OCI-LY1 (cell line): Measurements from ENCODE around the gene AIP.

Experiments used
- H2AFZ ChIP-seq: fragments of 200-600 bp; sonication (generic), shearing (Covaris generic); 2 replicates; pipeline ENCODE4 v1.6.0; 2014; ENCODE audit warnings: antibody characterized with exemption, mild to moderate bottlenecking, low read length
- H3F3A ChIP-seq: fragments of 200-600 bp; sonication (generic), shearing (Covaris generic); 2 replicates; pipeline ENCODE4 v1.6.0; 2014; ENCODE audit warnings: mild to moderate bottlenecking, antibody characterized with exemption, low read length, moderate library complexity; ENCODE audit not compliant: insufficient read depth
- H3K27ac ChIP-seq: fragments of 200-600 bp; sonication (generic); 2 replicates; pipeline ENCODE4 v1.5.1; 2014; ENCODE audit warnings: low read length, mixed run types, mild to moderate bottlenecking, low read depth; ENCODE audit not compliant: poor library complexity, severe bottlenecking
- H3K27me3 ChIP-seq: fragments of 200-600 bp; sonication (generic); 2 replicates; pipeline ENCODE4 v1.6.0; 2014; ENCODE audit warnings: antibody characterized with exemption, mild to moderate bottlenecking, low read length, moderate library complexity; ENCODE audit not compliant: insufficient read depth
- H3K36me3 ChIP-seq: fragments of 200-600 bp; sonication (generic); 2 replicates; pipeline ENCODE4 v1.6.1; 2014; ENCODE audit warnings: mild to moderate bottlenecking, antibody characterized with exemption, low read length, moderate library complexity, mixed read lengths; ENCODE audit not compliant: insufficient read depth
- H3K4me1 ChIP-seq: fragments of 200-600 bp; sonication (generic); 2 replicates; pipeline ENCODE4 v1.5.1; 2014; ENCODE audit warnings: mild to moderate bottlenecking, low read length, moderate library complexity; ENCODE audit not compliant: insufficient read depth, severe bottlenecking
- H3K4me2 ChIP-seq: fragments of 200-600 bp; sonication (generic), shearing (Covaris generic); 2 replicates; pipeline ENCODE4 v1.6.1; 2014; ENCODE audit warnings: low read length
- H3K4me3 ChIP-seq: fragments of 200-600 bp; sonication (generic); 2 replicates; pipeline ENCODE4 v1.5.1; 2014; ENCODE audit warnings: low read length, low read depth, mild to moderate bottlenecking, mixed read lengths; ENCODE audit not compliant: poor library complexity, severe bottlenecking
- H3K79me2 ChIP-seq: fragments of 200-600 bp; shearing (Covaris generic); 2 replicates; pipeline ENCODE4 v1.6.1; 2016; ENCODE audit warnings: mixed run types, low read length, mixed read lengths; ENCODE audit not compliant: insufficient read depth
- H3K9ac ChIP-seq: fragments of 200-600 bp; sonication (generic), shearing (Covaris generic); 2 replicates; pipeline ENCODE4 v1.6.1; 2014; ENCODE audit warnings: mild to moderate bottlenecking, low read length, mixed read lengths
- H3K9me2 ChIP-seq: fragments of 200-600 bp; sonication (generic), shearing (Covaris generic); 2 replicates; pipeline ENCODE4 v1.6.1; 2014; ENCODE audit warnings: low read depth, mild to moderate bottlenecking, low read length, mixed read lengths
- H3K9me3 ChIP-seq: fragments of 200-600 bp; shearing (Covaris generic); 2 replicates; pipeline ENCODE4 v1.6.1; 2014; ENCODE audit warnings: low read length, mixed read lengths
- H4K20me1 ChIP-seq: fragments of 200-600 bp; sonication (generic), shearing (Covaris generic); 2 replicates; pipeline ENCODE4 v1.6.0; 2016; ENCODE audit warnings: mild to moderate bottlenecking, low read length; ENCODE audit not compliant: insufficient read depth
- EZH2 ChIP-seq: fragments of 200-600 bp; sonication (generic), shearing (Covaris generic); IDR thresholded peaks from 2 replicates; pipeline ENCODE4 v1.8.0; 2017; ENCODE audit warnings: borderline replicate concordance, mixed run types, mild to moderate bottlenecking, antibody characterized with exemption, low read length, moderate library complexity, mixed read lengths
- TF ChIP-seq, protein P1 (sequence below): fragments of 200-600 bp; sonication (generic), shearing (Covaris generic); IDR thresholded peaks from 2 replicates; pipeline ENCODE4 v1.5.1; 2017; ENCODE audit warnings: mild to moderate bottlenecking, antibody characterized with exemption, low read length, moderate library complexity, mixed read lengths

Gene AIP

GRCh38 chr11:67495234-67496005 lies 12.6 kb downstream of the AIP start:
- Histone ChIP-seq H3K27me3 (no peaks in the 10 kb centered on the region), H3K27ac (no peak overlapping the region), H3F3A (no peaks in the 10 kb centered on the region), H3K4me3 (no peak overlapping the region), H3K79me2 (no peaks in the 10 kb centered on the region), H2AFZ (no peak overlapping the region), H3K9me3 (no peaks in the 10 kb centered on the region), H3K4me1 (no peaks in the 10 kb centered on the region), H3K9me2 (no peaks in the 10 kb centered on the region), H4K20me1 (no peaks in the 10 kb centered on the region), H3K36me3 (peaks cover 53% of the 10 kb centered on the region; the same call in 1 of the 2 replicates), H3K9ac (no peak overlapping the region), H3K4me2 (no peak overlapping the region)
- TF ChIP-seq EZH2: no peak
- TF ChIP-seq, protein P1, sequence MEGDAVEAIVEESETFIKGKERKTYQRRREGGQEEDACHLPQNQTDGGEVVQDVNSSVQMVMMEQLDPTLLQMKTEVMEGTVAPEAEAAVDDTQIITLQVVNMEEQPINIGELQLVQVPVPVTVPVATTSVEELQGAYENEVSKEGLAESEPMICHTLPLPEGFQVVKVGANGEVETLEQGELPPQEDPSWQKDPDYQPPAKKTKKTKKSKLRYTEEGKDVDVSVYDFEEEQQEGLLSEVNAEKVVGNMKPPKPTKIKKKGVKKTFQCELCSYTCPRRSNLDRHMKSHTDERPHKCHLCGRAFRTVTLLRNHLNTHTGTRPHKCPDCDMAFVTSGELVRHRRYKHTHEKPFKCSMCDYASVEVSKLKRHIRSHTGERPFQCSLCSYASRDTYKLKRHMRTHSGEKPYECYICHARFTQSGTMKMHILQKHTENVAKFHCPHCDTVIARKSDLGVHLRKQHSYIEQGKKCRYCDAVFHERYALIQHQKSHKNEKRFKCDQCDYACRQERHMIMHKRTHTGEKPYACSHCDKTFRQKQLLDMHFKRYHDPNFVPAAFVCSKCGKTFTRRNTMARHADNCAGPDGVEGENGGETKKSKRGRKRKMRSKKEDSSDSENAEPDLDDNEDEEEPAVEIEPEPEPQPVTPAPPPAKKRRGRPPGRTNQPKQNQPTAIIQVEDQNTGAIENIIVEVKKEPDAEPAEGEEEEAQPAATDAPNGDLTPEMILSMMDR: no peak

DNA sequence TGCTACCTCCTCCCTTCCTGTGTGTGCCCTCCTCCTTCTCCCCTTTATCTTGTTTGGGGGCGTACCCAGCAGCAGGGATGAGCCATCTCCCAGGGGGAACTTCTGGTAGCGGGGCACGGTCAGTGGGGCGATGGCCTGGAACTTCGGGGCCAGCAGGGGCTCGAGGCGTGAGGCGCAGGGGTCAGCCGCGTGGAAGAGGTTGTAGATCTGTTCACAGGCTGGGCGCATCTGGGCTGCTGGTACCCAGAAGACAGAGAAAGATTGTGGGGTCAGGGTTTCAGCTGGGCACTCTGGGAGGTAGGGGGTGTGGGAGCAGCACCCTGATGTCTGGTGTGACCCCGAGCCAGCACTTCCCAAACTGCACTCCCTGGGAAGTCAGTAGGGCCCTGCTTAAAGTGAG lies 13.3 kb downstream of the AIP start:
- H3K79me2 ChIP-seq: no peaks in the 10 kb centered on the region
- no peak overlapping the region for H3K4me2 ChIP-seq
- H3K9me3 ChIP-seq: no peaks in the 10 kb centered on the region
- no peaks in the 10 kb centered on the region for H4K20me1 ChIP-seq
- no peak overlapping the region for H2AFZ ChIP-seq
- H3K9ac ChIP-seq: no peak overlapping the region
- no peak overlapping the region for H3K4me3 ChIP-seq
- TF ChIP-seq, protein P1: no peak
- TF ChIP-seq EZH2: no peak
- H3K4me1 ChIP-seq: no peaks in the 10 kb centered on the region
- peaks cover 46% of the 10 kb centered on the region; the same call in 1 of the 2 replicates for H3K36me3 ChIP-seq
- H3K27me3 ChIP-seq: no peaks in the 10 kb centered on the region
- no peaks in the 10 kb centered on the region for H3F3A ChIP-seq
- H3K27ac ChIP-seq: no peak overlapping the region
- no peaks in the 10 kb centered on the region for H3K9me2 ChIP-seq

DNA sequence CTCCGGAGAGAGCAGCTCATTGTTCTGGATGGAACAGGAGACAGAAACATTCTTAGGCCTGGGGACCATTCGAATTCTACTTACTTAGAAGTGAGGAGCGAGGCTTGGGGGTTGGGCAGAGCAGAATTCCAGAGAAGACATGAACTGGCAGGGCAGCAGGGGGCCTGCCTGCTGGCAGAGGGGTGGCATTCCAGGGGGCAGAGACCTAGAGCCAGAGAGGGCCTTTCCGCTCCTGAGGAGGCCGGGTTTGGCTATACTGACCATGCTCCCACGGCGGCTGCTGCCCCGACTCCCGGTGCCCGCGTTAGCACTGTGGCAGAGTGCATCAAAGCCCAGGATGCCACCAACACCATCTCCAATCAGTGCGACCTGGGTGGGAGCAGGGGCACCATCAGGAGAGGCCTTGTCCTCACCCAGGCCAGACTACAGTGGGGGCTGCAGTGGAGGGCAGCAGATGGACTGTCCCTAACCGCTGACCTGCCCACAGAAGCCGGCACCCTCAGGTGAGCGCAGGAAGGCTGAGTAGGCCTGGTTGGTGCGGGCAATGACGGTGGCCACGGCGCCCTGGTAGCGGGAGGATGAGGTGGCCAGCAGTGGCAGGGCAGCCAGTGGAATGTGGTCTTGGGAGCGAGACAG lies 14.9 kb downstream of the AIP start:
- no peak overlapping the region for H2AFZ ChIP-seq
- H3K9ac ChIP-seq: no peak overlapping the region
- no peak overlapping the region for H3K27ac ChIP-seq
- H3K4me1 ChIP-seq: no peaks in the 10 kb centered on the region
- peaks cover 41% of the 10 kb centered on the region; the same call in 1 of the 2 replicates for H3K36me3 ChIP-seq
- H3K4me2 ChIP-seq: no peak overlapping the region
- no peaks in the 10 kb centered on the region for H4K20me1 ChIP-seq
- no peaks in the 10 kb centered on the region for H3F3A ChIP-seq
- H3K79me2 ChIP-seq: no peaks in the 10 kb centered on the region
- TF ChIP-seq, protein P1: no peak
- TF ChIP-seq EZH2: no peak
- H3K4me3 ChIP-seq: no peak overlapping the region
- no peaks in the 10 kb centered on the region for H3K9me3 ChIP-seq
- H3K9me2 ChIP-seq: no peaks in the 10 kb centered on the region
- H3K27me3 ChIP-seq: no peaks in the 10 kb centered on the region
